Measurements from ENCODE around the gene TBC1D1.

Gene TBC1D1

DNA sequence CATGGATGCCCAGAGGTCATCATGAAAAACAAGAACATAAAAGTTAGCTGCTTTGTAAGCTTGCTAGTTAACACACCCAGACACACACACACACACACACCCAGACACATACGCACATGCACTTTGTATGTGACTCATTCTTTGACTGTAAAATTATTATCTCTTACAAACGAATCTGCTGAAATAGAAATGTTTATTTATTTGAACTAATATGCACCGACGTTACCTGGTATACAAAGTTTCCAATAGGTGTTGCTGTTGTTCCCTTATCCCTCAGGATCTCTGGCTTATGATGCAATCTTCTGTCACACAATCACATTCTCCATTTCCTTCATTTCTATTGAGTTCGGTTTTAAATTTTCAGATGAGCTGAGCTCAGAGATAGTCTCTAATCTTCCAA, 278.6 kb downstream of the TBC1D1 start:
- DNase-seq (ENCODE audit: low read depth): no peak

DNA sequence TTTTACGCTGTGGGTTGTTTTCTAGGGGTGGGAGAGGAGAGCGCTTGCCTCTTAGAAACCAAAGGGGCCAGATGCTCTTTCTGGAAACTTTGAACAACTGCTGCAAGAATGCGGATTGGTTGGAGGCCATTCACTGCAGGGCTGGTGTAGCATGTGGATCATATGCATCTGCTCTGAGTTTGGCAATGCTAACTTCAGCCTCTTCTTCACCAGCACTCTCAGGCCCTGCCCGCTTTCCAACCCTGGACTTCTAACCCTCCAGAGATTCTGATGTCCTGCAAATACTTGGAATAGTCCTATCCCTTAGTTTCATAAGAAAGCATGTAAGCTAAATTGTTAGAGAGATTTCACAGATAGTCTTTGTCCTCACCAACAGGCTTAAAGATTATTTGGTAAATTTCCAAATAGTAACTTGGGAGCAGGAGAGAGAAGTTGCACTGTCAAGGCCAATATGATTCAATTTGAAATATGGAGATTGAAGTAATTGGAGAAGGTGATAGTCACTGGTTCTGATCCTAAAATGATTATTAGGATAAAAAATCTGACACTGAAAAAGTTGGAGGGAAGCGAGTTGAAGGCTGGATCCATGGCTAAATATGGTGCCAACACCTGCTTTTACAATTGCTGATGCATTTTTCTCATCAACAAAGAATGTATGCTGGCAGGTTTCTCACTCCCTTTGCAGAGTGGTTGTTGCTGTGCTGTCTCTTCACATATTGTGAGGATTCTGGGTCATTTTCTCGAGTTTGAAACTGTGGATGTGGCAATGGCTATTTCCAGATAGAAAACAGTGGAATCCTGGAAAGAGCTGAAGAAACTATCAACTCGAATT, 279.7 kb downstream of the TBC1D1 start:
- DNase-seq (ENCODE audit: low read depth): no peak

DNA sequence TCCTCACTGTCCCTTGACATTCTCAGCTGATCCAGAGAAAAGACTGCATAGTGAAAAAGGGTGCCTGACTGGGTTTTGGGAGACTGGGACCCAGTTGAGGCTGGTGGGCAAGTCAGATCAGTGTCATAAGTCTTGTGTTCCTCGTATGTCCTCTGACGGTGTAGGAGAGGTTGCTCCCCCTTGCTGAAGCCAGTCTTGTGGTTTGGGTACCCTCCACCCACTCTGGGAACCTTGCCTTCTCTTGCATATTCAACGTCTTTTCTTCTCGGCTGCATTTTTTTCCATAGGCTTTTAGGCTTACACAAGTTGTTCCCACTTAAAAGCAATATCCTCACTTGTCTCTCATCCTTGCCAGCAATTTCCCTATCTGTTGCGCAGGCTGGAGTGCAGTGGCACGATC, 281.2 kb downstream of the TBC1D1 start:
- no peak for DNase-seq (ENCODE audit: low read depth)

DNA sequence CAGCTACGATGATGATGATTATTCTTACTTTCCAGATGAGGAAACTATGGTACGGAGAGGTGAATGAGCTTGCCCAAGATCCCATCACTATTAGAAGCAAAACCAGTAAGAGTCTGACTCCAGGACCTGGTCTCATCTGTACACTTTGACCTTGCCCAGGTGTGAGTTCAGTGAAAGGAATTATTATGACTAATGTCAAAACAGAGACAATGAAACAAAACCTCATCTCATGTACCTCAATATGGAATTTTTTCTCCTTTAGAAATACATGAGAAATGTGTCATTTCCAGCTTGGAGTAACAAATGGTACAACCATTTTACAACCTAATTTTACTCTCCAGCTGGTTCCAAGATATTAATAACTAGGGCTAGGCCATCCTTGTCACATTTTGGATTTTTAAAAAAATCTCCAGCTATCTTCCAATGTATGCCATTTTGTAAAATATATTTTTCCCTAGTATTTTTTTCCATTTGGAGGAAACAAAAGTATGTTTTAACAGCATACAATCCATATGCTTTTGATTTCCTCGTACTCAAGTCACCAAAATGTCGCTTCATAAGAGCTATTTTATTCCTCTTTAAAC, 283.1 kb downstream of the TBC1D1 start:
- DNase-seq (ENCODE audit: low read depth): no peak

DNA sequence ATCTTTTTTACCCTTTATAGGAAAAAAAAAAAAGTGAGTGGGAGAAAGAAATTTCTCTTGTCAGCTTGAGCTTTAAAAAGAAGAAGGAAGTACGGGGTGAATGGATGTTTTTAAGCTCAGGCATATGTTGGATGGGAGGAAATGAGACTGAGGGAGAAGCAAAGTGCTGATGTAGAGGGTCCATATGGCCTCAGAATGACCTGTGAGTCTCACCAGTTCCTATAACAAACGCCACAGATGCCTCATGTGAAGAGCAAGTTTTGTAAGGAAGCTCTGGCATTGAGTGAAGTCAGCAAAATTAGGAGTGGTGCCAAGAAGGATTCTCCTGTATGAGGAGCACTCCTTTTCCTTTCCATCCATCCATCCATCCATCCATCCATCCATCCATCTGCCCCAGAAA, 283.9 kb downstream of the TBC1D1 start:
- DNase-seq (ENCODE audit: low read depth): no peak

DNA sequence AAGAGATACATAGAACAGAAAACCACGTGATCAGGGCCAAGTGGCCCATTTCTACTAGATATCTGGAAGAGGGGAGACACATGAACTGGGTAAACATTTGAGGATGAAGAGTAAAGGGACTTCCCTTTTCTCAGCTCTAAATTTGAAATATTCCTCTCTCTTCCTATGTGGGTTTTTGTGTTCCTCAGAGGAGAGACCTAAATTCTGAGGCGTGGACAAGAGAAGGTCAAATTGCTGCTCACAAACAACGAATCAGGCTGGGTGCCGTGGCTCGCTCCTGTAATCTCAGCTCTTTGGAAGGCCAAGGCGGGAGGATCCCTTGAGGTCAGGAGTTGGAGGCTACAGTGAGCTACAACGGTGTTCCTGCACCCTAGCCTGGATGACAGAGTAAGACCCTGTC, 285.3 kb downstream of the TBC1D1 start:
- DNase-seq (ENCODE audit: low read depth): no peak

DNA sequence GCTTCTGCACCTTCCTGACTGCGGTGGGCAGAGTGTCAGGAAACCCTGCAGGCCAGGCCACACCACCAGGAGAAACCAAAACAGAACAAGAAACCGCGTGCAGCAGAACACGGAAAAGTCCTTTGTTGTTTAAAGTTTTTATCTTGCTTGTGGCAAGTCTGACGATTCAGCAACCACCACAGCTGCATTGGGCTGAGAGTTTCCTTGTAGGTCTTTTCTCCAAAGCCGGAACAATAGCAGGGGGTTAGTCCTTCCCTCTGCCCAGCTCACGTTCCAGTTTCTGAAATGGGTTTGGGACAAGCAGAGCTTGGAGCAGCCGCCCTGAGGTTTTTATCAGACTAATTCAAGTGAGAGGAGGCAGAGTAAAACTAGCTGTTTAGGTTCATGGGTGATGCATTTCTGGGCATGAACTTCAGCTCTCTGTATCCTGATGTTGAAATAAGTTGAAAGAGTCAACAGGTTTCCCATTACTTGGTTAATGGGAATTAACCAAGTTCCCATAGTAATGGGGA, 286.2 kb downstream of the TBC1D1 start:
- no peak for DNase-seq (ENCODE audit: low read depth)

DNA sequence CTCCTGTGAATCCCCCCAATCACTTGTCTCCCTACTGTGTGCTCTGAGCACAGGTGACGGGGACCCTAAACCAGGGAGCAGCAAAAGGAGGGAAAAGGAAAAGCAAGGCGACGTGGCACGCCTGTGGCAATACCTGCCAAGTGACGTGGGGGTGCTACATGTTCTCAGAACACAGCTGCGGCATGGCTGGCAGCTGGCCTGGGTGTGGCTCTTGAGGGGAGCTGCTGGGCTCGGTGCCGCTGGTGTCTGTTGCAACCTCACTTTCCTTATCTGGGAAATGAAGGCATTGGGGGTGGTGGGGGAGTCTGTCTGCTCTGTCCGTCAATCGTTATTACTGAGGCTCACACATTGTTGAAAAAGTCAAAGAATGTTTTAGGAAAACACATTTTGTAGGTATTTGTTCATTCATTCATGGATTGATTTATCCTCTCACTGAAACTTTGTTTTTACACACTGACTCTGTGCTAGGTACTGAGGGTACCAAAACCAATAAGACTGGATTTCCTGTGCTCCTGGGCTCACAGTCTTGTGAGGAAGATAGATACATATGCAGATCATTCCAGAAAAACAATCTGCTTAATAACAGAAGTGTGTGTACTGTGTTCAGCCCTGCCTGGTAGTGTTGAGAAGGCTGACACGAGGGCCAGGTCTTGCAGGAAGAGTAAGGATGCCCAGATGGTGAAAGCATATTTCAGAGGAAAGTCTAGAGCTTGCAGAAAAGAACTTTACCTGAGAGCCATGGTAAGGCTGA, 286.9 kb downstream of the TBC1D1 start:
- DNase-seq (ENCODE audit: low read depth): no peak

DNA sequence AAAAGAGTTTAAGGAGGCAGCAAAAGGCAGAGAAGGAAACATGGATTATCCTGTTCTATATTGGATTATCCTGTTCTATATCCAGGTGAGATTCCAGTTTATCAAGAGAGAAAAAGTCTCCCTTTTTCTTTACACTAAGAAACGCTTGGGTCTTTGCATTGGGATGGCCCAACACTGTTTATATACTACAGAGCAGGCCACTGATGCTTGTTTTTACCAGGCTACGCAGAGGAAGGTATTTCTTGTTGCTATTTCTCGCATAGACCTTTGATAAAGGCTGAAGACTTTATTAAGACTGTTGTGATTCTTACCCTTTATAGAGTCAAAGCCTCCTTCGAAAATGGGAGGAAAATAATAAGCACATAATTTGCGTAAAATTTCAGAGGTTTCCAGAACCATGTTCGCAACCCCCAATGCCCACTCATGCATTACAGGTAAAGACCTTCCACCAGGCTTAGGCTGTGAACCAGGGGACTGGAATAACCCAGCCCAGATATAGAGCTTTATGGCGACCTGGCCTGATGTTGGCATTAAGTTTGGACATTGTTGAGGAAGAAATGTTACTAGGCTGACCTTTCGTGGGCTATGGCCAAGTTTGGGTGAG, 287.6 kb downstream of the TBC1D1 start:
- no peak for DNase-seq (ENCODE audit: low read depth)

DNA sequence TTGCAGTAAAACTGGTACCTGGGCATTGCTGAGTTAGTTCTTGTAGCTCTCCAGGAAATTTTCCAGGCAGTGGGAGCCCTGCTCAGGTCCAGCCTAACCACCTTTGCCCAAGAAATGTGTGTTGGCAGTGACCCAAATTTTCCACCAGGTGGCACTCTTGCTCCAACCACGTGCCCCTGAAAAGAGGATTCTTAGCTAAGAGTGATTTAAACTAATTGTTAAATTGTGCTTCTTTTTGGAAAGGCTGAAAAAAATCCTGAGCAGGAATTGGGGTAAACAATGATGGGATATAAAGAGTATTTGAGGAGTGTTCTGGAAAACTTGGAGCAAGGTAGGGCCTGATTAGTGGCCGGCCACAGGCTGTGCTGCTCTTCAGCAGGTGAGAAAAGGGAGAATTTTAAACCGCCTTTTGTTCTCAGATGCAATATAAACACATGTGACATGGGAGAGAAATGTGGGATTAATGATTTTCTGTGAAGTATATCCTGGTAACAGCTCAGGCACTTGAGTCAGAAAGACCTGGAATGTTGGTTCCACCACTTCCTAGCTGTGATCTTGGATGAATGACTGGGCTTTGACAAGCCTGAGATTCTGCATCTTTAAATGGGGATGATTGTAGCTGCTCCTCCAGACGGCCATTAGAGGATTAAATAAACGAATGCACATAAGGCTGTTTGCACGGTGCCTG, 288.9 kb downstream of the TBC1D1 start:
- DNase-seq (ENCODE audit: low read depth): no peak

DNA sequence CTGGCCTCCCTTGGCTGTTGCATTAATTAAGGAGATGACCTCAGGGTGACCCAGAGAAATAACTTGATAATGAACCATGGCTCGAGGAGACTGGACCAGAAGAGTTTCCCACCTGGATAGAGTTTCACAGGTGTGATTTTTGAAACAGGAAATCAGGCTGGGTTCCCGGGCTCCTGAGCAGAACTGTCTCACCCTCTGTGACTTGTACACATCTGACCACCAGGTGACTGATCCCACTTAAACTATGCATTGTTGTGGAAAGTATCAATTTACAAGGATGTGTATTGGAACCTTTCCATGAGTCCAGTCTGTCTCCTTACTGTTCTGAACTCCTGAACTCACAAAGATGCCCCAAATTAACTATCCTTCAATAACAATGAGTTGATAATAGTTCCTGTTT, 289.6 kb downstream of the TBC1D1 start:
- DNase-seq (ENCODE audit: low read depth): no peak

DNA sequence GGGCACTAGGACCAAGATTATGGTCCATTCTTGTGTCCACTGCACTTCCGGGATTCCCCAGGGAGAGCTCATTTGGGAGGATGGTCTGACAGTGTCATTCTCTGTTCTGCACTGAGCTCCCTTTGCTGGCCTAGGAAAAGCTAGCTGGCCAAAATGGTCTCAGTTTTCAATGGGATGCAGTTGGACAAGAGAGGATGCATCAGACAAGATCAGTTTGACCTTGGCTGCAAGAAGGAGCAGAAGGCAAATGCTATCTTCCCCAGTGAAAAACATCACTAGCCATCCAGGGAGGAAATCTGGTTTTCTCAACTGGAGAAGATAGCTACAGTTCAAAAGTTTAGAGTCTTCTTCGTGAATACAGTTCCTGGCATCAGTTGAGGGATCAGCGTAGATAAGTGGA, 290.4 kb downstream of the TBC1D1 start:
- no peak for DNase-seq (ENCODE audit: low read depth)

DNA sequence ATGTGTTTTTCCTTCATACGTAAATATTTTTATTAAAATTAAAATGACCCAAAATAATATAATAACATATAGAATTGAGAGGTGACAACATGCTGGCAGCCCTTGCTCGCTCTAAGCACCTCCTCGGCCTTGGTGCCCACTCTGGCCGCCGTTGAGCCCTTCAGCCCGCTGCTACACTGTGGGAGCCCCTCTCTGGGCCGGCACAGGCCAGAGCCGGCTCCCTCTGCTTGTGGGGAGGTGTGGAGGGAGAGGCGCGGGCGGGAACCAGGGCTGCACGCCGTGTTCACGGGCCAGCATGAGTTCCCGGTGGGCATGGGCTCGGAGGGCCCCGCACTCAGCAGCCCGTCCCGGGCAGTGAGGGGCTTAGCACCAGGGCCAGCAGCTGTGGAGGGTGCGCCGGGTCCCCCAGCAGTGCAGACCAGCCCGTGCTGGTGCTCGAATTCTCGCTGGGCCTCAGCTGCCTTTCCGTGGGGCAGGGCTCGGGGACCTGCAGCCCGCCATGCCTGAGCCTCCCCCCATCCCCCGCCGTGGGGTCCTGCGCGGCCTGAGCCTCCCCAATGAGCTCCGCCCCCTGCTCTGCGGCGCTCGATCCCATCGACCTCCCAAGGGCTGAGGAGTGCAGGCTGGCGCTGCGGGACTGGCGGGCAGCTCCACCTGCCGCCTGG, 291.6 kb downstream of the TBC1D1 start:
- no peak for DNase-seq (ENCODE audit: low read depth)

DNA sequence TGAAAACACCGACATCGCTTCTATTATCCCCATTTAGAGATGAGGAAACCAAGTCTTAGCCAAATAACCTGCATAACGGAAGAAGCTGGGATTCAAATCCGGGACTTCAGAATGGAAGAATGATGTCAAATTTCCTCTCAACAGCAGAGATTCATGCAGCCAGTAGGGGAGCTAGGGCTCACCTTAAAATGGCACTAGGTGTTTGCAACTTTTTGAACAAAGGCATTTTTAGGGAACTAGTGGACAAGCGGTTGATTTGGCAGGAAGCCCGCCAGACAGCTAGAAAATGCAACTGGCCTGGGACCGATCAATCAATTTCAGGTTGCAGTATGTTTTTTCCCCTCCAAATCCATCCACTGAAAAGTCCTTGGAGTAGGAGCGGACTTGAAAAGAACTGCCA, 293.5 kb downstream of the TBC1D1 start:
- no peak for DNase-seq (ENCODE audit: low read depth)

DNA sequence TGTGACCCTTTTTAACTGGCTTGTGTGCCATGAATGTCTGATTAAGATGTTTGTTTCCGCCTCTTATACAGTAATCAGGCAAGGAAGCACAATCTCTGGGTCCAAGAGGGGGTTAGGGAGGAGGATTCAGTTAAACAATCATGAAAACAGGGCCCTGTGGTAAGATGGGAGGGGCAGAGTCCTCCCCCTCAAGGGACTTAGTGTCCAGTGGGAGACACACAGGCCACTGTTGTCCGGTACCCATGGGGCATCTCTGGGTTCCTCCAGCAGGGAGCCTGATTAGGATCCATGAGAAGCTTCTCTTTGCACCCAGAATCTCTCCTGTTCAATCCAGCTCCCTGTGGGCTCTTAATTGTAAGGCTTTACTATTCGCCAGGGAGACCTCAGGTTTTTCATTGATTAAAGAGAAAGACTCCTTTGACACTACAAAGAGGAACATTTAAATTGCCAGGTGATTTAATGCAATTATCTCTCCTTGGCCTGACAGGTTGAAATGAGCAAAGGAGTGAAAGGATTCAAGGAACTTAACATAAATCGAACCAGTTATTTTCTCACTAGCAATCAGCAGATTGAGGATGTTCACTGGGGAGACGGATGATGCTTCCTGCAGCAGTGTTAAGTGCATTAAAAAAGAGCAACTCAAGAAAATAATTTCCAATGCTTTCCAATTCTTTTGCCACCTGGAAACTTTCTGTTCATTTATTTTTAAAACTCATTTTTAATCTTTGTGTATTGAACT, 294.7 kb downstream of the TBC1D1 start:
- no peak for DNase-seq (ENCODE audit: low read depth)

DNA sequence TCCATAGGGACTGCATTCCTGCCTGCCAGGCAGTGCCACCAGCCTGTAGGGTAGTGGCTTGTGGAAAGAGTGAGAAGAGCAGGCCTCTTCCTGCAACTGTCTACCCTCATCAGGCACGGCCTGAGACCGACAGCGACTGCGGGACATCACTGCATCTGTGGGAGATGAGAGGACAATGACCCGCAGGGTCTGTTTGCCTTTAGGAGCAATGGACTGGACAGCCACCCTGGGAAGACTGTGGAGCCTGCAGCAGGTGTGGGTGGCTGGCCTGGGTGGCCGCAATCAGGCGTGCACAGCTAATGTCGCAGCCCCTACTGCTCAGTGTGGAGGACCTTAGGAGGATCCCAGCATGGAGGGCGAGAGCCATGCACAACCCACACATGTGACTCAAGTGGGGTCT, 297.3 kb downstream of the TBC1D1 start:
- DNase-seq (ENCODE audit: low read depth): no peak

DNA sequence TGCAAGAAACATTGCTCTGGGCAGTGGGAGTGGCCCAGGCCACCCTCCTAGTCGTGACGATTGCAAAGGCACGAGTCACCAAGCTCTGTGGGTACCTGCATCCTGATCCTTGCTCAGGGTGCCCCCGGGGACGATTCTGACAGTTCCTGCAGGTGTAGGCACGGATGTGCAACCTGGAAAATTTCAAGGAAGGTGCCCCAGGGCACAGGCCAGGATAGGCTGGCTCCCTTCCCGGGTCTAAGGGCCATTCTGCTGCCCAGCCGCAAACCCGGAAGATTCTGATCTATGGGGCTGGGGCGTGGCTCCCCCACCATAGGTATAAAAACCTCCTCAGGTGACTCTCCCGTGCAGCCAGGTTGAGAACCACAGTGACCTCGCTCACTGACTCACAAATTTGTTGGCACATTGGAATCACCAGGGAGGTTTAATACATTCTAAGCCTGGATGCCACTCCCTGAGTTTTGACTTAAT, 297.8 kb downstream of the TBC1D1 start:
- no peak for DNase-seq (ENCODE audit: low read depth)

All from GM04503 (cell line).